HepG2 (cell line): Measurements from ENCODE around the gene SLC38A2. TPM values are rescaled to one million over a fixed set of nuclear protein-coding genes. Genes with fewer than 3 reads are reported as not detected.
A peak's percentile ranks its signal among the peaks of the same experiment; 100 is the strongest.

ENCODE experiments used
- ARNT ChIP-seq: fragments of 450-650 bp; IDR thresholded peaks from 2 replicates; pipeline ENCODE4 v1.6.1; 2017
- ATF1 ChIP-seq: IDR thresholded peaks from 2 replicates; pipeline ENCODE4 v1.6.1; 2016; ENCODE audit warnings: mild to moderate bottlenecking, control low read depth
- BHLHE40 ChIP-seq: IDR thresholded peaks from 2 replicates; pipeline ENCODE4 v1.6.1; 2011; ENCODE audit warnings: low read length, improper control_type of control experiment
- CAMTA2 ChIP-seq: sonication (generic); formaldehyde crosslinking; IDR thresholded peaks from 2 replicates; pipeline ENCODE4 v1.4.0; 2020; ENCODE audit warnings: mild to moderate bottlenecking, missing genetic modification reagents, borderline replicate concordance
- DNMT3B ChIP-seq: conservative IDR thresholded peaks from 2 replicates; pipeline ENCODE4 v1.6.1; 2016; ENCODE audit warnings: missing biosample characterization, control low read depth
- FOXO1 ChIP-seq: sonication (generic); formaldehyde crosslinking; IDR thresholded peaks from 2 replicates; pipeline ENCODE4 v1.4.0; 2020; ENCODE audit warnings: missing genetic modification reagents
- GATAD1 ChIP-seq: IDR thresholded peaks from 2 replicates; pipeline ENCODE4 v1.6.1; 2016; ENCODE audit warnings: missing genetic modification reagents, missing compliant biosample characterization
- HNRNPL ChIP-seq: fragments of 200-400 bp; formaldehyde crosslinking; IDR thresholded peaks from 2 replicates; pipeline ENCODE4 v1.6.1; 2017; ENCODE audit warnings: mild to moderate bottlenecking, low read depth, low read length
- JDP2 ChIP-seq: sonication (generic); formaldehyde crosslinking; IDR thresholded peaks from 2 replicates; pipeline ENCODE4 v1.8.1; 2022; ENCODE audit warnings: missing genetic modification reagents, borderline replicate concordance
- JUNB ChIP-seq: sonication (generic); formaldehyde crosslinking; IDR thresholded peaks from 2 replicates; pipeline ENCODE4 v1.8.0; 2022; ENCODE audit warnings: missing genetic modification reagents, mild to moderate bottlenecking, borderline replicate concordance
- KMT2B ChIP-seq: IDR thresholded peaks from 2 replicates; pipeline ENCODE4 v1.6.1; 2016; ENCODE audit warnings: missing genetic modification reagents, missing compliant biosample characterization
- MTERF4 ChIP-seq: sonication (generic); formaldehyde crosslinking; IDR thresholded peaks from 2 replicates; pipeline ENCODE4 v1.8.0; 2023; ENCODE audit warnings: mild to moderate bottlenecking, missing genetic modification reagents
- MXI1 ChIP-seq: IDR thresholded peaks from 3 replicates; pipeline ENCODE4 v1.6.1; 2012; ENCODE audit warnings: low read depth, low read length, inconsistent platforms, borderline replicate concordance
- NFRKB ChIP-seq: fragments of 450-650 bp; IDR thresholded peaks from 2 replicates; pipeline ENCODE4 v1.6.1; 2017
- NR1H2 ChIP-seq: sonication (generic); formaldehyde crosslinking; IDR thresholded peaks from 2 replicates; pipeline ENCODE4 v1.8.1; 2022; ENCODE audit warnings: low read depth, missing genetic modification reagents, borderline replicate concordance
- PHB2 ChIP-seq: fragments of 450-650 bp; IDR thresholded peaks from 2 replicates; pipeline ENCODE4 v1.6.1; 2018; ENCODE audit not compliant: partially characterized antibody
- RARG ChIP-seq: sonication (generic); formaldehyde crosslinking; IDR thresholded peaks from 2 replicates; pipeline ENCODE4 v1.4.0; 2020; ENCODE audit warnings: low read depth, mild to moderate bottlenecking, missing genetic modification reagents
- REST ChIP-seq, 2 experiments: IDR thresholded peaks; 2 replicates each; pipeline ENCODE4 v1.6.1; 2011 to 2012; ENCODE audit warnings: low read length in 2 of 2, borderline replicate concordance in 1 of 2, low read depth in 1 of 2, mild to moderate bottlenecking in 1 of 2, moderate library complexity in 1 of 2
- RFX5 ChIP-seq: IDR thresholded peaks from 2 replicates; pipeline ENCODE4 v1.6.1; 2011; ENCODE audit warnings: low read depth, low read length, improper control_type of control experiment
- SNRNP70 ChIP-seq: fragments of 200-400 bp; formaldehyde crosslinking; IDR thresholded peaks from 2 replicates; pipeline ENCODE4 v1.6.1; 2017; ENCODE audit warnings: mild to moderate bottlenecking, low read depth, low read length, moderate library complexity
- THYN1 ChIP-seq: sonication (generic); formaldehyde crosslinking; IDR thresholded peaks from 2 replicates; pipeline ENCODE4 v1.8.1; 2023; ENCODE audit warnings: low read depth, mild to moderate bottlenecking, moderate library complexity, missing genetic modification reagents, borderline replicate concordance
- ZC3H4 ChIP-seq: sonication (generic); formaldehyde crosslinking; IDR thresholded peaks from 2 replicates; pipeline ENCODE4 v1.4.0; 2020; ENCODE audit warnings: missing genetic modification reagents, borderline replicate concordance
- ZFP36 ChIP-seq: fragments of 150-350 bp; IDR thresholded peaks from 2 replicates; pipeline ENCODE4 v1.6.1; 2018; ENCODE audit warnings: borderline replicate concordance, low read length, low read depth; ENCODE audit not compliant: partially characterized antibody
- ZNF224 ChIP-seq: sonication (generic); formaldehyde crosslinking; IDR thresholded peaks from 2 replicates; pipeline ENCODE4 v1.5.0; 2020; ENCODE audit warnings: mild to moderate bottlenecking, missing genetic modification reagents
- ZNF776 ChIP-seq: sonication (generic); formaldehyde crosslinking; IDR thresholded peaks from 2 replicates; pipeline ENCODE4 v1.4.0; 2020; ENCODE audit warnings: mild to moderate bottlenecking, missing genetic modification reagents
- ZSCAN5A ChIP-seq: sonication (generic); formaldehyde crosslinking; IDR thresholded peaks from 2 replicates; pipeline ENCODE4 v1.8.0; 2022; ENCODE audit warnings: mild to moderate bottlenecking, missing genetic modification reagents, borderline replicate concordance
- polyA plus RNA-seq, 8 experiments: library from polyadenylated mRNA; depleted of rRNA in 3 of 8; stranded (reverse) in 7 of 8; unstranded in 1 of 8; fragments of >200 nt; fragmentation: Illumina TruSeq in 4 of 8; extraction: Trizol in 4 of 8; gene quantifications; 2 replicates each; pipeline versions ENCODE4 v1.2.1 to v1.2.3, GENCODE V29; 2011 to 2016; ENCODE audit warnings: low read depth in 4 of 8, missing spikeins in 1 of 8, mixed read lengths in 1 of 8; ENCODE audit not compliant: insufficient read depth in 1 of 8
- total RNA-seq, 5 experiments: library from RNA; depleted of rRNA; stranded (reverse); fragments of >200 nt; fragmentation: Illumina TruSeq; extraction: Trizol; gene quantifications; 2 replicates each; pipeline ENCODE4 v1.2.3, GENCODE V29; 2016; ENCODE audit warnings: low read depth in 1 of 5

The SLC38A2 gene
- total and polyA plus RNA-seq, 2 of the 13 experiments (the other 11 are each of a cell fraction or from before 2014, with no cell fraction given): 368 to 880 TPM

GRCh38 chr12:46382964-46383653 lies 10.5 kb upstream of the SLC38A2 start (continued):
- TF ChIP-seq BHLHE40 (peak; percentile 59), KMT2B (no peak), THYN1 (CRISPR knock-in tag) (no peak), ATF1 (CRISPR knock-in tag) (no peak), RARG (CRISPR knock-in tag) (no peak), RFX5 (no peak), ZNF776 (CRISPR knock-in tag) (peak; percentile 22; the same call in 1 of the 2 replicates), ARNT (no peak), ZNF224 (CRISPR knock-in tag) (no peak), HNRNPL (0 out of 2 replicates have a peak, but pooled peaks have one; percentile 33), NR1H2 (no peak), CAMTA2 (CRISPR knock-in tag) (0 out of 2 replicates have a peak, but pooled peaks have one; percentile 45), NFRKB (no peak), ZSCAN5A (CRISPR knock-in tag) (no peak; the same call in 1 of the 2 replicates), ZC3H4 (CRISPR knock-in tag) (no peak), SNRNP70 (no peak), ZFP36 (no peak), MXI1 (peak; percentile 67; the same call in 1 of the 3 replicates), GATAD1 (CRISPR knock-in tag) (no peak), JDP2 (no peak; the same call in 1 of the 2 replicates), REST (IDR thresholded peaks at IDR 0.05; ENCODE audit: borderline replicate concordance in 1 of 2, low read depth in 1 of 2, low read length in 2 of 2) (peak in 1 of 2 experiments; percentile 19; a peak in 1 of 4 replicates), PHB2 (no peak), MTERF4 (CRISPR knock-in tag) (peak; percentile 63; the same call in 1 of the 2 replicates), JUNB (CRISPR knock-in tag) (peak; percentile 74; the same call in 1 of the 2 replicates), FOXO1 (CRISPR knock-in tag) (no peak), DNMT3B (CRISPR knock-in tag) (no peak)
